ENCODE data around the gene TMLHE.
A peak's percentile ranks its signal among the peaks of the same experiment; 100 is the strongest.
"Not testable (repeated sequence)": the region's sequence is repeated elsewhere in the genome, so short reads cannot be mapped to it uniquely, and the experiment has no call there.

TMLHE gene

DNA sequence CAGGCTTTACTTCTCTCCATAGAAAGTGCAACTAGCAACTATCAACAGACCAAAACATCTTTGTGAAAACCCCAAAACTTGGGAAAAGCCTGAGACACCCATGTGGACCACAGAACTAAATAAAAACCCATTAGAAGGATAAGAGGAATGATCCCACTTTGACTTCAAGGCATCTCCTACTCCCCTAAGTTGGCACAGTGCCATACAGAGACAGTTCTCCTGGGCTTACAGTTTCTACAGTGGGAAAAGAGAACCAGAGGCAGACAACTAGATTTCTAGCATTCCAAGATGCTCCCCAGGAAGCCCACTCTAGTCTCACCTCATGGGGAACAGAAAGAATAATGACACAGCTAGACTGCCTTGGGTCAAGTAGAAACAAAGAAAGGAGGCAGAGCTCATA, 20.4 kb downstream of the TMLHE start:
- TF ChIP-seq POLR2A (IDR thresholded peaks at IDR 0.05; ENCODE audit: low read depth, low read length), result no peak
- DNase-seq (ENCODE audit: insufficient read length, low spot score), result no peak
- FAIRE-seq, result no peak

DNA sequence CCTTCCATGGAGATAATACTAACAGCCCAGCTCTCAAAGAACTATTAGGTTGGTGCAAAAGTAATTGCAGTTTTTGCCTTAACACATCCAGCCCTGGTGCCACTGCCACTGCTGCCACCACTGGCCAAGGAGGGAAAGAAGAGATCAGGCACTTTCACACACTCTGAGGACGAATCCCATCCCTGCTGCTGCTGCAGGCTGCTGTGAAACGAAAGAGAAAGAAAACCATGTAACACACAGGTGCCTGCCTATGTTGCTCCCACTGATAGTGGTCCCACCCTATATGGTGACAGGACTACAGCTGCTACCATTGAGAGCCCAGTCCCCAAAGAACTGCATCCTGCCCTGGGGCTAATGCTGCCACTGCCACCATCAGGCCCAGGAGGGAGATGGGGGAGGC, 35.1 kb downstream of the TMLHE start:
- DNase-seq (ENCODE audit: insufficient read length, low spot score), result no peak
- FAIRE-seq, result no peak
- TF ChIP-seq POLR2A (IDR thresholded peaks at IDR 0.05; ENCODE audit: low read depth, low read length), result no peak

DNA sequence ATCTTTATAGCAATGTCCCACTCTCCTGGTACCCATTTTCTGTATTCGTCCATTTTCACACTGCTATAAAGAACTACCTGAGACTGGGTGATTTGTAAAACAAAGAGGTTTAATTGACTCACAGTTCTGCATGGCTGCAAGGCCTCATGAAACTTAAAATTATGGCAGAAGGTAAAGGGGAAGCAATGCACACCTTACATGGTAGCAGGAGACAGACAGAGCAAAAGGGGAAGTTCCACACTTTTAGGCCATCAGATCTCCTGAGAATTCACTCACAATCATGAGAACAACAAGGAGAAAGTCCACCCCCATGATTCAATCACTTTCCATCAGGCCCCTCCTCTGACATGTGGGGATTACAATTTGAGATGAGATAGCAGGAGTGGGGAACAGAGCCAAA, 49.7 kb downstream of the TMLHE start:
- no peak for TF ChIP-seq POLR2A (IDR thresholded peaks at IDR 0.05; ENCODE audit: low read depth, low read length)
- no peak for FAIRE-seq
- DNase-seq (ENCODE audit: insufficient read length, low spot score), result no peak

DNA sequence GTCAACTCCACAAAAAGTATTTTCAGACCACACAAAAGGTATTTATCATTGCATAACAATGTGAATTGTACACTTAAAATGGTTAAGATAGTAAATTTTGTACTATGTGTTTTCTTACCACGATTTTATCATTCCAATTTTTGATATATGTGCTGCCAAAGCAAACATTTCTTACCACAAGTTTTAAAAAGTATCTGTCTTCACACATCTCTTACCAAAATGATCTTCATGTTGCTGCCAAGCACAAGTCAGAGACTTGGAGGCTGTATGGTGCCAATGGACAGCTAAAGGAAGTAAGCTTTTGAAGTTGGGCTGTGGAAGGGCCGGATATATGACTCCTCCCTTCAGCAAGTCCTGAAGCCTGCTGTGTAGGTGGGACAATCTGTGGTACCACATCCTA, 67.9 kb downstream of the TMLHE start:
- no peak for TF ChIP-seq POLR2A (IDR thresholded peaks at IDR 0.05; ENCODE audit: low read depth, low read length)
- no peak for FAIRE-seq
- DNase-seq (ENCODE audit: insufficient read length, low spot score), result no peak

DNA sequence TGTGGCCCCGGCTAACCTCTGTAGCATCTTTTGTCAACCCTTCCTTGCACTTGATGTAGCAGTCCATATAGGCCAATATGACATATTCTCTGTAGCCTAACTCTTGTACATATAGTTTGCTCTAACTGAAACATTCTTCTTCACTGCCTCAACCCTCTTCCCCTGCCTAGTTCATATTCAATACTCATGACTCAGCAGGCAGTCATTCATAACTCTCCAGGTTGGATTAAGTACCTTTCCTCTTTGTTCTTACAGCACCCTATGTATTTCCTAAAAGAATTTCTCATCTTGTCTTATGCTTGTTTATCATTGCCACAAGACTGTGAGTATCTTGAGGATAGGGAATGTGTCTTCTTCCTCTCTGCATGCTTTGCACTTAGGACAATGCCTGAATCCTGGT, 76.9 kb downstream of the TMLHE start:
- DNase-seq (ENCODE audit: insufficient read length, low spot score) (peak; percentile 1), FAIRE-seq (peak; percentile 65)
- no peak for TF ChIP-seq POLR2A (IDR thresholded peaks at IDR 0.05; ENCODE audit: low read depth, low read length)

DNA sequence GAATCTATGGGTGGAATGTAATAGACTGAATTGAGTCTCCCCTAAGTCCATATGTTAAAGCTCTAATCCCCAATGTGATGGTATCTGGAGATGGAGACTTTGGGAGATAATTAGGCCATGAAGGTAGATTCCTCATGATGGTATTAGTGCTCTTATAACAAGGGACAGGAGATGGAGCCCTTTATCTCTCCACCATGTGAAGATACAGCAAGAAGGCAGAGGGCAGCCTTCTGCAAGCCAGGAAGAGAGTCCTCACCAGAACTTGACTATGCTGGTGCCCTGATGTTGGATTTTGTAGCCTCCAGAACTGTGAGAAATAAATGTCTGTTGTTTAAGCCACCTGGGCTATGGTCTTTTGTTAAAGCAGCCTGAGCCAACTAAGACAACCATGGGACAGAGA, 78.0 kb downstream of the TMLHE start:
- FAIRE-seq (no peak), DNase-seq (ENCODE audit: insufficient read length, low spot score) (no peak)

DNA sequence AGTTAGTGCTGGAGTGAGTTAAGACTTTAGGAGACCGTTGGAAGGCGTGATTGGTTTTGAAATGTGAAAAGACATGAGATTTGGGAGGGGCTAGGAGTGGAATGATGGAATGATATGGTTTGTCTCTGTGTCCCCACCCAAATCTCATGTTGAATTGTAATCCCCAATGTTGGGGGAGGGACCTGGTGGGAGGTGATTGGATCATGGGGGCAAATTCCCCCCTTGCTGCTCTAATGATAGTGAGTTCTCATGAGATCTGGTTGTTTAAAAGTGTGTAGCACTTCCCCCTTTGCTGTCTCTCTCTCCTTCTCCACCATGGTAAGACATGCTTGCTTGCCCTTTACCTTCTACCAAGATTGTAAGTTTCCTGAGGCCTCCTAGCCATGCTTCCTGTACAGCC, 85.7 kb downstream of the TMLHE start:
- FAIRE-seq; DNase-seq (ENCODE audit: insufficient read length, low spot score): not testable (repeated sequence)

More for the DNA sequence above, 78.0 kb downstream of the TMLHE start:
- TF ChIP-seq POLR2A (IDR thresholded peaks at IDR 0.05; ENCODE audit: low read depth, low read length), result no peak

DNA sequence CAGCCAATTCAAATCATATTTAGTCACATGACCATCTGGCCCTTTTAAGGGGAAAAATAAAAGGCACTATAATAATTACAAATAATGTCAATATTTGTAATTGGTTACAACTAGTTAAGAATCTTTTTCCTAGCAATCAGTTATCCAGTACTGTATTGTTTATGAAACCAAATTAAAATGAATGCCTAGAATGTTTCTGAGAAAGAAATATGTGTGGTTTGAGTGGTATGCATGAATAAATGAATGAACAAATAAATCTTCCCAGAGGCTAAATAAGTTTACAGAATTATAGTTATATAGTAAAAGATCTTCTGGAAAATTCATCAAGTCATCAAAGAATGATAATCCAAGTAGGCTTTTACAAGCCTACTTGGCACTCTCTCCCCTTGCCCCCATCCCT, 98.5 kb downstream of the TMLHE start:
- DNase-seq (ENCODE audit: insufficient read length, low spot score) (no peak), FAIRE-seq (no peak)
- TF ChIP-seq POLR2A (IDR thresholded peaks at IDR 0.05; ENCODE audit: low read depth, low read length), result no peak

DNA sequence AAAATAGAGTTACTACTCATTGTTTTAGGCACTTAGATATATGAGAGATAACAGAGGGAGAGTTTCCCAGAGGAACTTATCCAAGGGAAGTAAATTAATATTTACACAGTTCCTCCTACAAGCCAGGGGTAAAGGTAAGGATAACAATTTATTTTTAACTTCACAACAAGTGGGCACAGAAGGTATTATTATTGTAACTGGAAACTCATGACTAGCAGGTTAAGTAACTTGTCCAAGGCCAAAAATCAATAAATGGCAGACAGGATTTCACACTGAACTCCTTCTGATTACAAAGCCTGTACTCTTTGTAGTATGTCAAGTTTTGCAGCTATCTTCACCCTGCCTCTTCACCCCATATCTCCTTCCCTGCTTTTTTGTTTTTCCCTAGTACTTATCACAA, 107.5 kb downstream of the TMLHE start:
- DNase-seq (ENCODE audit: insufficient read length, low spot score), result no peak
- TF ChIP-seq POLR2A (IDR thresholded peaks at IDR 0.05; ENCODE audit: low read depth, low read length), result no peak
- FAIRE-seq, result no peak

DNA sequence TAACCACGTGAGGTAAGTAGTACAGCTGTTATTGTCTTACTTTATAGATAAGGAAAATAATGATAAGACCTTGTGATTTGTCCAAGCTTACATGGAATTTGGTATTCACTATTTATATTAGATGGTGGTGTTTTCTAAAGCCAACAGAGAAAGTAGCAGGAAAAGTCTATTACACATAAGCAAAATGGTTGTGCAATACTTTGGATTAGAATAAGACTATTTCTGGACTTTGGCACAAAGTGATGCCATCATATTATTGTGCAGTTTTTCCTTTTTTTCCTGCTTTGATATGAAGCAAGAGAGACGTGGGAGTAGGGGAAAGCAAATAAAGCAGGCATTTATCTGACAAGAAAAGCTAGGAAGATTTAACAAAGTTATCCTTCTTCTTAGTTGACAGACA, 117.6 kb downstream of the TMLHE start:
- not testable (repeated sequence) for DNase-seq (ENCODE audit: insufficient read length, low spot score); FAIRE-seq

DNA sequence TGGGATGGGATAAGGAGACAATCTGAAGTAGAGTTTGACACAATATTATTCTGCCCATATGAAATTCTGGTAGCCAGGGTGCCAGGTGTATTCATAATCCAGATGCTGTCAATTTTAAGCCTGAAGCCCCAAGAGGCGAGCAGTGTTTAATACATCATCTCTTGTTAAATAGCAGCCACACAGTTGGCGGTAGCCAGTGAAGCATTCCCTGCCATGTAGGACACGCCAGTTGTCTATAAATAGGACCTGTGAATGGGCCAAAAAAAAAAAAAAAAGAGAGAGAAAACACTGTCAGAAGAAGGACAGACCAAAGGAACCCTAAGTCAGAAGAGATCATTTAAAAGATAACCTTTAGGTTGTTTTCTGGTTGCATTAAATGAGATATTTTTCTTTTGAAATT, 121.3 kb downstream of the TMLHE start:
- FAIRE-seq, result not testable (repeated sequence)

DNA sequence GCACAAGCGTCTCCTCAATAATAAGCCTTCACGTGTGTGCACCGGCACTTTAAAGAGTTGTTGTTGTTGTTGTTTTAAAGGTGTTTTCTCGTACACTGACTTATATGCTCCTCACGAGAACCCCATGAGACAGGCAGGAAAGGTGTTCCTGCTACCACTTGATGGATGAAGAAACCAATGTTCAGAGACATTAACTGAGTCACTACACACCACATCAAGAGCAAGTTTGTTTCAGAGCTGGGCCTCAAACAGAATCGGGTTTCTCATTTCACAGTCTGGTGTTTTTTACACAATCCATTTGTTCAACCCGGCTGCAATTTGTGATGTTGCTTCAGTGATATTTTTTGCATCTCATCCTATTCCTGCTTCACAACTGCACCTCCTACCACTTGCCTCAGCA, 135.6 kb downstream of the TMLHE start:
- FAIRE-seq; DNase-seq (ENCODE audit: insufficient read length, low spot score): not testable (repeated sequence)

More for the DNA sequence above, 121.3 kb downstream of the TMLHE start:
- DNase-seq (ENCODE audit: insufficient read length, low spot score), result not testable (repeated sequence)

DNA sequence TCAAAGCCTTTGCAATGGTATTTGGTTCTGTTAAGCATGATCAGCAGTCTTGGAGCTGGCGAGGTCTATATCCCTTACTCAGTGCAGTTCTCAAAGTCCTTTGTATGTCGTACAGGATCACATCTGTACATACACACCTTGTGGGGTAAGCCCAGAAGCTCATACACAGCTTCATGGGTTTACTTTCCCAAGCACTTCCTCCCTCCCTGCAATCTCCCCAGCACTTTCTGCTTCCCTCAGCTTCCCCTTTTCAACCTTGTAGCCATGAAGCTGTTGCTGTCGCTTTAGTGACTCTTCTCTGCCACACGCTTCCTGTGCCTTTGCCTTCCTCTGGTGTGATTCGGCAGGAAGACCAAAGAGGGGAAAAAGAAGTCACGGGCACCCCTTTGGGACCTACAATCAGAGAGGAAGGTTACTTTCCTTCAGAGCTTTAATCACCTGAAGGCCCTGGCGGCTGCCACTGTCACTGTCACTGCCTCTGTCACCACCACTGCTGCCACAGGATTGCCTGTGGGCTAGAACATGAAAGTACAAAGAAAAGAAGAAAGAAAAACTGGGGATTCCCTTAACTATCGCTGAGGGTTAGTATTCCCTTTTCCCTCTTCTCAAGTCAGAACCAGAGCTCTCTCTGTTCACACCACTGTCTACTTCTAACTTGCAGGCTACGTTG, 146.3 kb downstream of the TMLHE start:
- DNase-seq (ENCODE audit: insufficient read length, low spot score); FAIRE-seq: not testable (repeated sequence)

DNA sequence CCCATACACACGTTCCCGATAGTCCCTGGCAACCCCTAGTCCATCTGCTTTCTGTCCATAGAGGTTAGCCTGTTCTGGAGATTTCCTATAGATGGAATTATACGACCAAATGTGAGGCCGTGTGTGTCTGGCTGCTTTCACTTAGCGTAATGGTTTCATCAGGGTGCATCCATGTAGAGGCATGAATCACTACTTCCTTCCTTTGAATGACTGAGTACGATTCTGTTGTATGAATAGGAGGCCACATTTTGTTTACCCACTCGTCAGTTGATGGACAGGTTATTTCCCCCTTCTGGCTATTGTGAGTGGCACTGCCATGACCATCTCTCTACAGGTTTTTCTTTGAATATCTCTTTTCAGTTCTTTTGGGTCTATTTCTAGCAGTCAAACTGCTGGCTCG, 152.3 kb downstream of the TMLHE start:
- DNase-seq (ENCODE audit: insufficient read length, low spot score); FAIRE-seq: not testable (repeated sequence)

DNA sequence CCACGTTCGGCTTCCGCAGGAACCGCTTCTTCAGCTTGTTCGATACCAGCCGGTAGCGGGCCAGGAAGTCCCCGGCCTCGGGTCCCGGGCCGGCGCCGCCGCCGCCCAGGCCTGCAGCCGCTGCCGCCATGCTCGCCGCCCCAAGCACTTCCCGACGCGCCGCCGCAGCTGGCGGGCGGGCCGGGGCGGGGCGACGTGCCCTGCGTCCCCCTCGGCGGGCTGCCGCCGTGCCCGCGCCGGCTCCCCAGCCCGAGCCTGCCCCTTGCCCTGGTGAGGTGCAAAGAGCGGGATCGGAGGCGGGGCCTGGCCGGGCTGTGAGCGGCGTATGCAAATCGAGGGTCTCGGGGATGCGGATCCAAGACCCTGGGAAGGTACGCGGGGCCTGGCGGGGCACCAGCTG, 154.3 kb downstream of the TMLHE start, which contains the start of gene F8A3:
Gene F8A3 (minus strand): TSS at position 150 of the 400 bp plus-strand sequence. CDS start 20 bp downstream, at position 130.
- FAIRE-seq; DNase-seq (ENCODE audit: insufficient read length, low spot score): not testable (repeated sequence)

DNA sequence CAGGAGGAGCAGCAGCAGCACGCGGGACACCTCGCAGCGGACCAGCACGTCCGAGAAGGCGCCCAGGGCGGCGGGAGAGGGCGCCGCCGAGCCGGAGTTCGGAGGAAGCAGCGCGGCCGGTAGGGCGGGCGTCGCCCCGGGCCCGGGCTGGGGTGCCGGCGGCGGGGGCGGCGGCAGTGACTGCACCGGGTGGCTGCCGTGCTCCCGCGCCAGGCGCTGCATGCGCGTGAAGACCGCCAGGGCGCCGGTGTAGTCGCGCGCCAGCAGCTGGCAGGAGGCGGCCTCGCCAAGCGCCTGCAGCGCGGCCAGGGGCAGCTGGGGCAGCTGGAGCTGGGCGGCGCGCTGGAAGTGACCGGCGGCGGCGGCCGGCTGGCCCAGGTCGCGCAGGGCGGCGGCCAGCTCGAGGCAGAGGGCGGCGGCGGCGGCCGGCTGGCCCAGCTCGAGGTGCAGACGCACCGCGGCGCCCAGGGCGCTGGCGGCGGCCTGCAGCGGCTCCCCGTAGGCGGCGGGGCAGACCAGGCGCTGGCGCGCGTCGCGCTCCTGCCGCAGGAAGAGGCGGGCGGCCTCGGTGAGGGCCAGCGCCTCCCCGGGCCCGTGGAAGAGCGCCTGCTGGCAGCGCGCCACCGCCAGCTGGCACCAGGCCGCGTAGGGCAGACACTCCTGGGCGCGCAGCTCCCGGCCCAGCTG, 154.8 kb downstream of the TMLHE start:
- not testable (repeated sequence) for FAIRE-seq; DNase-seq (ENCODE audit: insufficient read length, low spot score)

Measured in H54 (cell line).